K562 (cell line): ENCODE data around the gene ZNF556. TPM values are rescaled to one million over a fixed set of nuclear protein-coding genes. Genes with fewer than 3 reads are reported as not detected.

Source experiments
- ATAC-seq: fragments of 200-7000 bp; cut with Tn5 transposase; 3 replicates; pipeline ENCODE4 v1.9.1; 2020; ENCODE audit warnings: moderate library complexity
- BruUV-seq: library from RNA; stranded (reverse); fragments of 400-500 nt; replicated peaks from 2 replicates; lab custom pipeline; 2021; lab: Mats Ljungman, UMichigan
- CTCF ChIA-PET: fragments of 300-600 bp; formaldehyde crosslinking; extraction: SDS; loops from one replicate; lab custom pipeline; 2021; ENCODE audit warnings: low intra/inter-chr PET ratio; lab: Yijun Ruan, JAX
- POLR2A ChIA-PET: fragments of 300-600, 350-650 bp; sonication (Branson Sonifier 250); formaldehyde crosslinking; extraction: SDS; loops from one replicate; lab custom pipeline; 2021; ENCODE audit warnings: antibody characterized with exemption, inconsistent platforms; lab: Yijun Ruan, JAX
- DNase-seq, 4 experiments: peaks; one replicate each; pipeline versions ENCODE4 v3.0.0 to v3.0.0-alpha.2; 2011 to 2018; ENCODE audit warnings: low spot score in 3 of 4, mixed read lengths in 3 of 4; ENCODE audit errors: extremely low read depth in 1 of 4
- FAIRE-seq: peaks from 2 replicates; lab custom pipeline; 2011; peaks lifted over from hg19 to GRCh38; lab: Jason Lieb, UNC
- H2AFZ ChIP-seq: 2 replicates; pipeline ENCODE4 v1.6.0; 2011; ENCODE audit warnings: low read depth, low read length, control low read depth, inconsistent platforms
- H3K27ac ChIP-seq: fragments of 200-600 bp; 3 replicates; pipeline ENCODE4 v1.8.0; 2011; ENCODE audit warnings: low read depth, mild to moderate bottlenecking, control low read depth, inconsistent platforms, low read length, moderate library complexity, mixed read lengths; ENCODE audit errors: extremely low read depth
- H3K27me3 ChIP-seq, 2 experiments: fragments of 300-600 bp in 1 of 2; 2 replicates in 1 of 2; 3 replicates in 1 of 2; pipeline versions ENCODE4 v1.6.0 to v1.8.0; 2011; ENCODE audit warnings: inconsistent platforms in 2 of 2, low read length in 2 of 2, mild to moderate bottlenecking in 1 of 2, mixed read lengths in 1 of 2, moderate library complexity in 1 of 2; ENCODE audit not compliant: control insufficient read depth in 2 of 2, insufficient read depth in 2 of 2
- H3K36me3 ChIP-seq: fragments of 300-600 bp; 3 replicates; pipeline ENCODE4 v1.8.0; 2011; ENCODE audit warnings: mild to moderate bottlenecking, low read length, inconsistent platforms; ENCODE audit not compliant: control insufficient read depth, insufficient read depth
- H3K4me1 ChIP-seq, 2 experiments: fragments of 200-600 bp in 1 of 2; replicated peaks in 1 of 2; 2 replicates in 1 of 2; 3 replicates in 1 of 2; pipeline versions ENCODE4 v1.5.1 to v1.8.0; 2011; ENCODE audit warnings: inconsistent platforms in 2 of 2, low read length in 2 of 2, mild to moderate bottlenecking in 1 of 2, mixed read lengths in 1 of 2, moderate library complexity in 1 of 2; ENCODE audit not compliant: control insufficient read depth in 2 of 2, insufficient read depth in 2 of 2
- H3K4me2 ChIP-seq: 2 replicates; pipeline ENCODE4 v1.6.1; 2011; ENCODE audit warnings: low read length, control low read depth, inconsistent platforms, mixed read lengths; ENCODE audit not compliant: insufficient read depth
- H3K4me3 ChIP-seq: fragments of 200-600 bp; sonication (generic), shearing (Covaris generic); 2 replicates; pipeline ENCODE4 v1.5.1; 2016; ENCODE audit warnings: control low read depth, inconsistent platforms
- H3K79me2 ChIP-seq: fragments of 200-600 bp; 3 replicates; pipeline ENCODE4 v1.8.0; 2011; ENCODE audit warnings: low read length, inconsistent platforms; ENCODE audit not compliant: control insufficient read depth, insufficient read depth
- H3K9ac ChIP-seq, 2 experiments: 2 replicates each; pipeline versions ENCODE4 v1.6.0 to v1.6.1; 2011; ENCODE audit warnings: low read depth in 2 of 2, low read length in 2 of 2, control low read depth in 1 of 2, inconsistent platforms in 1 of 2, mild to moderate bottlenecking in 1 of 2, mixed read lengths in 1 of 2; ENCODE audit not compliant: insufficient read depth in 1 of 2
- H3K9me1 ChIP-seq: one replicate; pipeline ENCODE4 v1.6.0; 2011; ENCODE audit warnings: inconsistent platforms, mild to moderate bottlenecking, low read length, moderate library complexity; ENCODE audit not compliant: control insufficient read depth, insufficient read depth
- H3K9me3 ChIP-seq: replicated peaks from 2 replicates; pipeline ENCODE4 v1.5.1; 2011; ENCODE audit warnings: low read depth, low read length, inconsistent platforms; ENCODE audit not compliant: control insufficient read depth, insufficient read depth
- H4K20me1 ChIP-seq: replicated peaks from 2 replicates; pipeline ENCODE4 v1.6.1; 2011; ENCODE audit warnings: low read length, inconsistent platforms, mixed read lengths; ENCODE audit not compliant: control insufficient read depth, insufficient read depth
- BHLHE40 ChIP-seq: IDR thresholded peaks from 2 replicates; pipeline ENCODE4 v1.6.1; 2011; ENCODE audit warnings: low read length, improper control_type of control experiment
- DNMT1 ChIP-seq: fragments of 450-650 bp; IDR thresholded peaks from 2 replicates; pipeline ENCODE4 v1.6.1; 2016; ENCODE audit warnings: antibody characterized with exemption, mild to moderate bottlenecking
- ILF3 ChIP-seq: fragments of 450-650 bp; IDR thresholded peaks from 2 replicates; pipeline ENCODE4 v1.6.1; 2018; ENCODE audit warnings: antibody characterized with exemption, mild to moderate bottlenecking, moderate library complexity, borderline replicate concordance
- RNF2 ChIP-seq: sonication (generic); IDR thresholded peaks from 2 replicates; pipeline ENCODE4 v1.6.1; 2016
- SPI1 ChIP-seq: IDR thresholded peaks from 2 replicates; pipeline ENCODE4 v1.6.1; 2011; ENCODE audit warnings: low read depth, low read length, control low read depth, borderline replicate concordance
- WGBS: fragments of 100-300 bp; shearing (Covaris generic); methylation state at CpG from one replicate; pipeline ENCODE4 v1.1.6; 2016; ENCODE audit warnings: low coverage, mixed read lengths; ENCODE audit not compliant: insufficient coverage; ENCODE audit errors: missing lambda C conversion rate; 5-methylcytosine and 5-hydroxymethylcytosine counted together
- in situ Hi-C: fragments of 300-500 bp; cut with MboI; formaldehyde crosslinking; loops from 4 replicates; pipeline ENCODE4 v1.15.0; 2018; ENCODE audit warnings: inconsistent platforms, mixed read lengths
- intact Hi-C: fragments of 100-400 bp; cut with micrococcal nuclease; formaldehyde crosslinking; loops from 2 replicates; pipeline ENCODE4 v1.14.2; 2022
- polyA plus RNA-seq, 8 experiments: library from polyadenylated mRNA; depleted of rRNA in 4 of 8; stranded (reverse) in 5 of 8; unstranded in 3 of 8; fragments of >200 nt; fragmentation: Nextera tagmentation in 2 of 8; fragmentation: Illumina TruSeq in 1 of 8; extraction: Ambion mirVana in 2 of 8; extraction: Trizol in 1 of 8; gene quantifications; 2 replicates each; pipeline versions ENCODE4 v1.2.1 to v1.2.3, GENCODE V29; 2011 to 2014; ENCODE audit warnings: inconsistent platforms in 1 of 8, missing spikeins in 1 of 8
- total RNA-seq, 7 experiments: library from RNA; depleted of rRNA in 6 of 7; stranded (reverse); fragments of >200 nt in 6 of 7; fragmentation: Illumina TruSeq in 2 of 7; extraction: Trizol in 2 of 7; gene quantifications; 2 replicates each; pipeline versions ENCODE4 v1.2.1 to v1.2.3, GENCODE V29; 2011 to 2021; ENCODE audit warnings: low replicate concordance in 1 of 7
- TF ChIP-seq, protein P1 (sequence below), 2 experiments: fragments of 450-650 bp in 1 of 2; sonication (generic) in 1 of 2; formaldehyde crosslinking in 1 of 2; IDR thresholded peaks; 2 replicates each; pipeline versions ENCODE4 v1.7.1 to v1.9.0; 2016 to 2022; ENCODE audit warnings: inconsistent platforms in 1 of 2, mild to moderate bottlenecking in 1 of 2, missing genetic modification reagents in 1 of 2
- TF ChIP-seq, protein P2 (sequence below), 2 experiments: fragments of 450-650 bp in 1 of 2; IDR thresholded peaks; 2 replicates each; pipeline ENCODE4 v1.6.1; 2011 to 2017; ENCODE audit warnings: low read depth in 2 of 2, antibody characterized with exemption in 1 of 2, borderline replicate concordance in 1 of 2, low read length in 1 of 2, mild to moderate bottlenecking in 1 of 2, mixed read lengths in 1 of 2; ENCODE audit not compliant: control insufficient read depth in 1 of 2

Gene ZNF556
- total and polyA plus RNA-seq, 9 of the 15 experiments (the other 6 are each of a cell fraction or from before 2014, with no cell fraction given): 0.01 to 0.36 (median 0.10) TPM; not detected in 1

GRCh38 chr19:2858864-2859263, 8.3 kb upstream of the ZNF556 start:
- DNase-seq: no peak
- 66% methylated on average over 17 of the region's 27 CpGs for WGBS
- no peaks in the 10 kb centered on the region for H4K20me1 ChIP-seq
- no peak overlapping the region for H3K9ac ChIP-seq
- no peak for ATAC-seq
- no peak overlapping the region for H2AFZ ChIP-seq
- no peak for FAIRE-seq
- no peaks in the 10 kb centered on the region for H3K9me1 ChIP-seq
- no peak overlapping the region for H3K4me3 ChIP-seq
- H3K79me2 ChIP-seq: no peaks in the 10 kb centered on the region
- H3K27me3 ChIP-seq: no peaks in the 10 kb centered on the region; a peak in 1 of 5 replicates
- peaks cover 0 to 5% of the 10 kb centered on the region in 2 experiments; a peak in 2 of 5 replicates for H3K4me1 ChIP-seq
- no peak overlapping the region for H3K27ac ChIP-seq
- no peak overlapping the region for H3K4me2 ChIP-seq
- H3K36me3 ChIP-seq: peaks cover 1% of the 10 kb centered on the region; the same call in 2 of the 3 replicates
- peaks cover 10% of the 10 kb centered on the region for H3K9me3 ChIP-seq
- in situ Hi-C loops (no loop called here), intact Hi-C loops (no loop called here)
- CTCF ChIA-PET: no interaction called here
- POLR2A ChIA-PET: interaction anchor here (2.2 kb wide), 1 partner anchor 18 kb away, joined by 5 read pairs; the partner anchor contains the start of gene ZNF555
- no TSS peak for BruUV-seq
- TF ChIP-seq, protein P1, sequence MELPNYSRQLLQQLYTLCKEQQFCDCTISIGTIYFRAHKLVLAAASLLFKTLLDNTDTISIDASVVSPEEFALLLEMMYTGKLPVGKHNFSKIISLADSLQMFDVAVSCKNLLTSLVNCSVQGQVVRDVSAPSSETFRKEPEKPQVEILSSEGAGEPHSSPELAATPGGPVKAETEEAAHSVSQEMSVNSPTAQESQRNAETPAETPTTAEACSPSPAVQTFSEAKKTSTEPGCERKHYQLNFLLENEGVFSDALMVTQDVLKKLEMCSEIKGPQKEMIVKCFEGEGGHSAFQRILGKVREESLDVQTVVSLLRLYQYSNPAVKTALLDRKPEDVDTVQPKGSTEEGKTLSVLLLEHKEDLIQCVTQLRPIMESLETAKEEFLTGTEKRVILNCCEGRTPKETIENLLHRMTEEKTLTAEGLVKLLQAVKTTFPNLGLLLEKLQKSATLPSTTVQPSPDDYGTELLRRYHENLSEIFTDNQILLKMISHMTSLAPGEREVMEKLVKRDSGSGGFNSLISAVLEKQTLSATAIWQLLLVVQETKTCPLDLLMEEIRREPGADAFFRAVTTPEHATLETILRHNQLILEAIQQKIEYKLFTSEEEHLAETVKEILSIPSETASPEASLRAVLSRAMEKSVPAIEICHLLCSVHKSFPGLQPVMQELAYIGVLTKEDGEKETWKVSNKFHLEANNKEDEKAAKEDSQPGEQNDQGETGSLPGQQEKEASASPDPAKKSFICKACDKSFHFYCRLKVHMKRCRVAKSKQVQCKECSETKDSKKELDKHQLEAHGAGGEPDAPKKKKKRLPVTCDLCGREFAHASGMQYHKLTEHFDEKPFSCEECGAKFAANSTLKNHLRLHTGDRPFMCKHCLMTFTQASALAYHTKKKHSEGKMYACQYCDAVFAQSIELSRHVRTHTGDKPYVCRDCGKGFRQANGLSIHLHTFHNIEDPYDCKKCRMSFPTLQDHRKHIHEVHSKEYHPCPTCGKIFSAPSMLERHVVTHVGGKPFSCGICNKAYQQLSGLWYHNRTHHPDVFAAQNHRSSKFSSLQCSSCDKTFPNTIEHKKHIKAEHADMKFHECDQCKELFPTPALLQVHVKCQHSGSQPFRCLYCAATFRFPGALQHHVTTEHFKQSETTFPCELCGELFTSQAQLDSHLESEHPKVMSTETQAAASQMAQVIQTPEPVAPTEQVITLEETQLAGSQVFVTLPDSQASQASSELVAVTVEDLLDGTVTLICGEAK (IDR thresholded peaks at IDR 0.05): no peak
- TF ChIP-seq, protein P1 (CRISPR knock-in tag; IDR thresholded peaks at IDR 0.05): no peak
- TF ChIP-seq RNF2 (no peak), DNMT1 (no peak), ILF3 (no peak), SPI1 (no peak), BHLHE40 (peak; percentile 38; the same call in 1 of the 2 replicates)
- TF ChIP-seq, protein P2, sequence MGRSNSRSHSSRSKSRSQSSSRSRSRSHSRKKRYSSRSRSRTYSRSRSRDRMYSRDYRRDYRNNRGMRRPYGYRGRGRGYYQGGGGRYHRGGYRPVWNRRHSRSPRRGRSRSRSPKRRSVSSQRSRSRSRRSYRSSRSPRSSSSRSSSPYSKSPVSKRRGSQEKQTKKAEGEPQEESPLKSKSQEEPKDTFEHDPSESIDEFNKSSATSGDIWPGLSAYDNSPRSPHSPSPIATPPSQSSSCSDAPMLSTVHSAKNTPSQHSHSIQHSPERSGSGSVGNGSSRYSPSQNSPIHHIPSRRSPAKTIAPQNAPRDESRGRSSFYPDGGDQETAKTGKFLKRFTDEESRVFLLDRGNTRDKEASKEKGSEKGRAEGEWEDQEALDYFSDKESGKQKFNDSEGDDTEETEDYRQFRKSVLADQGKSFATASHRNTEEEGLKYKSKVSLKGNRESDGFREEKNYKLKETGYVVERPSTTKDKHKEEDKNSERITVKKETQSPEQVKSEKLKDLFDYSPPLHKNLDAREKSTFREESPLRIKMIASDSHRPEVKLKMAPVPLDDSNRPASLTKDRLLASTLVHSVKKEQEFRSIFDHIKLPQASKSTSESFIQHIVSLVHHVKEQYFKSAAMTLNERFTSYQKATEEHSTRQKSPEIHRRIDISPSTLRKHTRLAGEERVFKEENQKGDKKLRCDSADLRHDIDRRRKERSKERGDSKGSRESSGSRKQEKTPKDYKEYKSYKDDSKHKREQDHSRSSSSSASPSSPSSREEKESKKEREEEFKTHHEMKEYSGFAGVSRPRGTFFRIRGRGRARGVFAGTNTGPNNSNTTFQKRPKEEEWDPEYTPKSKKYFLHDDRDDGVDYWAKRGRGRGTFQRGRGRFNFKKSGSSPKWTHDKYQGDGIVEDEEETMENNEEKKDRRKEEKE (IDR thresholded peaks at IDR 0.05; ENCODE audit: borderline replicate concordance in 1 of 2, control insufficient read depth in 1 of 2, low read depth in 2 of 2, low read length in 1 of 2): no peak
